Gastrocnemius medialis (tissue), 4 donors: ENCODE measurements around the gene TMEM123. TPM values are rescaled to one million over a fixed set of nuclear protein-coding genes. Genes with fewer than 3 reads are reported as not detected.

Experiments used
- ATAC-seq, 2 donors: fragments of 150-250 bp; one replicate each; pipeline ENCODE4 v1.9.1; 2016
- DNase-seq, 2 donors: peaks; one replicate each; pipeline ENCODE4 v3.0.0-alpha.2; 2019
- H3K27ac ChIP-seq, 4 donors: fragments of 200-600 bp; sonication (generic); 1 replicate in 1 of 4; 2 replicates in 3 of 4; pipeline ENCODE4 v1.5.1; 2016 to 2018; ENCODE audit warnings: mild to moderate bottlenecking in 2 of 4, moderate library complexity in 1 of 4
- H3K27me3 ChIP-seq, 3 donors: fragments of 200-600 bp; sonication (generic) in 2 of 3; 1 replicate in 1 of 3; 2 replicates in 2 of 3; pipeline versions ENCODE4 v1.5.1 to v1.6.0; 2016 to 2019; ENCODE audit warnings: mild to moderate bottlenecking in 1 of 3, moderate library complexity in 1 of 3
- H3K36me3 ChIP-seq, 2 donors: fragments of 200-600 bp; sonication (generic) in 1 of 2; one replicate each; pipeline ENCODE4 v1.5.1; 2017 to 2018
- H3K4me1 ChIP-seq, 2 donors: fragments of 200-600 bp; sonication (generic) in 1 of 2; one replicate each; pipeline ENCODE4 v1.5.1; 2016 to 2017; ENCODE audit warnings: mild to moderate bottlenecking in 2 of 2
- H3K4me3 ChIP-seq, 4 donors: fragments of 200-600 bp; sonication (generic) in 3 of 4; 1 replicate in 1 of 4; 2 replicates in 3 of 4; pipeline ENCODE4 v1.5.1; 2016 to 2019; ENCODE audit warnings: mild to moderate bottlenecking in 2 of 4
- H3K9me3 ChIP-seq, 3 donors: fragments of 200-600 bp; sonication (generic) in 2 of 3; 1 replicate in 1 of 3; 2 replicates in 2 of 3; pipeline ENCODE4 v1.5.1; 2016 to 2019
- POLR2A ChIP-seq, 2 donors: fragments of 450-650 bp; IDR thresholded peaks; one replicate each; pipeline ENCODE4 v1.6.1; 2017; ENCODE audit warnings: antibody characterized with exemption in 2 of 2, mild to moderate bottlenecking in 2 of 2, moderate library complexity in 2 of 2
- in situ Hi-C, 4 donors: fragments of 200-750 bp; cut with MboI; loops; one replicate each; pipeline versions ENCODE4 v1.15.0 to v1.8.0; 2017; ENCODE audit warnings: low sequenced_read_pairs in 4 of 4
- intact Hi-C: fragments of 100-400 bp; cut with DNase I; formaldehyde crosslinking; loops from one replicate; pipeline ENCODE4 v1.15.1; 2023; ENCODE audit warnings: low total_unique reads
- total RNA-seq, 4 donors: library from RNA; depleted of rRNA; stranded (reverse); fragments of >200 nt; gene quantifications; one replicate each; pipeline versions ENCODE4 v1.1.0 to v1.2.3, GENCODE V29; 2016
- TF ChIP-seq, protein P1 (sequence below), 5 experiments: fragments of 450-650 bp in 3 of 5; fragments of 200-600 bp in 2 of 5; sonication (generic) in 2 of 5; IDR thresholded peaks in 4 of 5; conservative IDR thresholded peaks in 1 of 5; 1 replicate in 4 of 5; 2 replicates in 1 of 5; pipeline ENCODE4 v1.5.1; 2016 to 2019; ENCODE audit warnings: antibody characterized with exemption in 5 of 5, mild to moderate bottlenecking in 3 of 5, moderate library complexity in 3 of 5

TMEM123 gene
- total RNA-seq, 4 donors from 2014 or later: 12.5 to 38.0 (median 22.6) TPM

GRCh38 chr11:102389253-102389652, 63.3 kb downstream of the TMEM123 start:
- ATAC-seq (no peak), DNase-seq (no peak)
- in situ Hi-C loops: loop anchor here in 3 of 4 donors (5.0 to 25.0 kb wide), 3 partner anchors 98 to 108 kb away; no protein-coding TSS in a partner anchor
- H3K36me3 ChIP-seq: peaks cover 0 to 55% of the 10 kb centered on the region in 2 donors
- H3K9me3 ChIP-seq: no peaks in the 10 kb centered on the region
- no peak overlapping the region for H3K4me3 ChIP-seq
- peaks cover 0 to 3% of the 10 kb centered on the region in 2 donors for H3K4me1 ChIP-seq
- TF ChIP-seq, protein P1, sequence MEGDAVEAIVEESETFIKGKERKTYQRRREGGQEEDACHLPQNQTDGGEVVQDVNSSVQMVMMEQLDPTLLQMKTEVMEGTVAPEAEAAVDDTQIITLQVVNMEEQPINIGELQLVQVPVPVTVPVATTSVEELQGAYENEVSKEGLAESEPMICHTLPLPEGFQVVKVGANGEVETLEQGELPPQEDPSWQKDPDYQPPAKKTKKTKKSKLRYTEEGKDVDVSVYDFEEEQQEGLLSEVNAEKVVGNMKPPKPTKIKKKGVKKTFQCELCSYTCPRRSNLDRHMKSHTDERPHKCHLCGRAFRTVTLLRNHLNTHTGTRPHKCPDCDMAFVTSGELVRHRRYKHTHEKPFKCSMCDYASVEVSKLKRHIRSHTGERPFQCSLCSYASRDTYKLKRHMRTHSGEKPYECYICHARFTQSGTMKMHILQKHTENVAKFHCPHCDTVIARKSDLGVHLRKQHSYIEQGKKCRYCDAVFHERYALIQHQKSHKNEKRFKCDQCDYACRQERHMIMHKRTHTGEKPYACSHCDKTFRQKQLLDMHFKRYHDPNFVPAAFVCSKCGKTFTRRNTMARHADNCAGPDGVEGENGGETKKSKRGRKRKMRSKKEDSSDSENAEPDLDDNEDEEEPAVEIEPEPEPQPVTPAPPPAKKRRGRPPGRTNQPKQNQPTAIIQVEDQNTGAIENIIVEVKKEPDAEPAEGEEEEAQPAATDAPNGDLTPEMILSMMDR (IDR thresholded peaks at IDR 0.05 in 4 of 5, conservative IDR thresholded peaks at IDR 0.05 in 1 of 5): no peak
- no peak for TF ChIP-seq POLR2A (IDR thresholded peaks at IDR 0.05)
- H3K27ac ChIP-seq: no peak overlapping the region
- intact Hi-C loops: no loop called here
- no peaks in the 10 kb centered on the region for H3K27me3 ChIP-seq

- Histone ChIP-seq H3K27me3 (no peaks in the 10 kb centered on the region), H3K4me1 (peaks cover 0 to 3% of the 10 kb centered on the region in 2 donors), H3K9me3 (no peaks in the 10 kb centered on the region), H3K4me3 (no peak overlapping the region), H3K36me3 (peaks cover 0 to 48% of the 10 kb centered on the region in 2 donors), H3K27ac (no peak overlapping the region)
- ATAC-seq: no peak
- no peak for TF ChIP-seq POLR2A (IDR thresholded peaks at IDR 0.05)
- TF ChIP-seq, protein P1 (IDR thresholded peaks at IDR 0.05 in 4 of 5, conservative IDR thresholded peaks at IDR 0.05 in 1 of 5): no peak
- in situ Hi-C loops (loop anchor here in 3 of 4 donors (5.0 to 25.0 kb wide), 3 partner anchors 100 to 110 kb away; no protein-coding TSS in a partner anchor), intact Hi-C loops (no loop called here)
- DNase-seq: no peak
Measured at GRCh38 chr11:102387043-102387781, 65.4 kb downstream of the TMEM123 start.

- DNase-seq (no peak), ATAC-seq (no peak)
- H3K36me3 ChIP-seq: peaks cover 0 to 53% of the 10 kb centered on the region in 2 donors
- H3K27ac ChIP-seq: no peak overlapping the region
- in situ Hi-C loops (loop anchor here in 3 of 4 donors (5.0 to 25.0 kb wide), 3 partner anchors 101 to 111 kb away; no protein-coding TSS in a partner anchor), intact Hi-C loops (no loop called here)
- no peak overlapping the region for H3K4me3 ChIP-seq
- no peak for TF ChIP-seq POLR2A (IDR thresholded peaks at IDR 0.05)
- TF ChIP-seq, protein P1 (IDR thresholded peaks at IDR 0.05 in 4 of 5, conservative IDR thresholded peaks at IDR 0.05 in 1 of 5): no peak
- no peaks in the 10 kb centered on the region for H3K27me3 ChIP-seq
- H3K9me3 ChIP-seq: no peaks in the 10 kb centered on the region
- peaks cover 0 to 3% of the 10 kb centered on the region in 2 donors for H3K4me1 ChIP-seq
Measured at GRCh38 chr11:102386136-102386734, 66.3 kb downstream of the TMEM123 start.

DNA sequence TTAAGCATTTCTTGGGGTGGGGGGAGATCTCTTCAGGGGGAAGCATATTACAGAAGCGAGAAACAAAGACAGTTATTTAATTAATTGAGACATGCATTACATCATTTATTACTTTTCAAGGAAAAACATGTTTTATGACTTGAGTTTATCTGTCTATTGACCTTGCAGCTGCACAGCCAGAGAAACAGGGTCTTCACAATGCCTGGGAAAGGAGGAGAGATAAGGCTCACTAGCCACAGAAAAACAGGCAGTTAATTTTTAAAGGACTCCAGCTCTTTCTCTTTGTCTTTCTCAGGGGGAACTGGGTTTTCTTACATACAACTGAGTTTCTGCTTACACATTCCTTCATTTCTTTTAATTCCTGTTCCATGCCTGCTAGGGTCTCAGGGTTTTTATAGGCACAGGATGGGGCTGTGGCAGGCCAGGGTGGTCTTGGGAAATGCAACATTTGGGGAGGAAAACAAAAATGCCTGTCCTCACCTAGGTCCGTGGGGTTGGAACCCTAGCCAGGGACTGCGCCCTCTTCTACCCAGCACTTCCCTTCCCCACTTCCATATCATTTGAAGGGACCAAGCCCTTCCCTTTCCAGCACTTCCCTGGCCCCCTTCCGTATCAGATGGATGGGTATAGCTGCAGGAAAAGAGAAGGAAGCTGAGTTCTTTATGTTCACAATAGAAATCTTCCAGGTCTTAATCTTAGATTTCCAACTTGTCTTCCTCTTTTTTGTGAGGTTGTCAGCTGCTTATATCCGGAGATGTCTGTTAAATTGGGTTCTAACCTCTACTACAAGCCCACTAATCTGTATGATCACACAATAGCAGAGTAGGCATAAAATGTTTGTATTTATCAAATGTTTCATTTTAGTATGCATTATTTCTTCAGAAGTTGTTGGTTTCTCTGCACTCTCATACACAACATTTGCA, 67.2 kb downstream of the TMEM123 start:
- Histone ChIP-seq H3K4me3 (no peak overlapping the region), H3K36me3 (peaks cover 0 to 60% of the 10 kb centered on the region in 2 donors), H3K9me3 (no peaks in the 10 kb centered on the region), H3K27me3 (no peaks in the 10 kb centered on the region), H3K27ac (no peak overlapping the region), H3K4me1 (no peaks in the 10 kb centered on the region)
- DNase-seq: no peak
- in situ Hi-C loops (loop anchor here in 3 of 4 donors (5.0 to 25.0 kb wide), 3 partner anchors 102 to 112 kb away; no protein-coding TSS in a partner anchor), intact Hi-C loops (no loop called here)
- TF ChIP-seq, protein P1 (IDR thresholded peaks at IDR 0.05 in 4 of 5, conservative IDR thresholded peaks at IDR 0.05 in 1 of 5): no peak
- ATAC-seq: no peak
